ENCODE measurements around the gene SLC35F3. TPM values are rescaled to one million over a fixed set of nuclear protein-coding genes. Genes with fewer than 3 reads are reported as not detected.
"Not testable (repeated sequence)": the region's sequence is repeated elsewhere in the genome, so short reads cannot be mapped to it uniquely, and the experiment has no call there.

Gene SLC35F3
- total RNA-seq, 1 donor from 2014 or later, result 1.6 TPM

DNA sequence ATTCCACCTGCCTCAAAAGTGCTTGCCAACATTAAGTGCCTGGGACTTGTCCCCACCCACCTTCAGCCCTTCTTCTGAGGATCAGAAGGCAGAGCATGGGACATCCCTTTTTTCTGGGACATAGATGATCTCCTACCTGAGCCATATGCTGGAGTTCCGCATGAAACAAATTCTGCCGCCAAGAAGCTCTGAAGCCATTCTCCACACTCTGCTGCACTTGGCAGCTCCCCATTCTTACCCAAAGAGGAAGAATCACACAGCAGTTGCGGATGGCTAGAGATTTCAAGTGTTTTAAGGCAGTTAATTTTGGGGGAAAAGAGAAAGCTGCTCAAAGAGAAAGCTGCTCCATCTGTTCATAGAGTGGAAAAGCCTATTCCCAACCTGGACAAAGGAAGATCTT is 271.5 kb downstream of the SLC35F3 start:
- no peak for DNase-seq (ENCODE audit: low read depth)
- H3K4me3 ChIP-seq (ENCODE audit: low read depth, low read length), result no peak overlapping the region
- TF ChIP-seq CTCF (conservative IDR thresholded peaks at IDR 0.05; ENCODE audit: low read depth, low read length), result no peak

GRCh38 chr1:234176847-234177246 is 272.4 kb downstream of the SLC35F3 start:
- not testable (repeated sequence) for DNase-seq (ENCODE audit: low read depth); H3K4me3 ChIP-seq (ENCODE audit: low read depth, low read length)

GRCh38 chr1:234185438-234185837 is 281.0 kb downstream of the SLC35F3 start:
- TF ChIP-seq CTCF (conservative IDR thresholded peaks at IDR 0.05; ENCODE audit: low read depth, low read length), result no peak
- no peak for DNase-seq (ENCODE audit: low read depth)
- no peak overlapping the region for H3K4me3 ChIP-seq (ENCODE audit: low read depth, low read length)

DNA sequence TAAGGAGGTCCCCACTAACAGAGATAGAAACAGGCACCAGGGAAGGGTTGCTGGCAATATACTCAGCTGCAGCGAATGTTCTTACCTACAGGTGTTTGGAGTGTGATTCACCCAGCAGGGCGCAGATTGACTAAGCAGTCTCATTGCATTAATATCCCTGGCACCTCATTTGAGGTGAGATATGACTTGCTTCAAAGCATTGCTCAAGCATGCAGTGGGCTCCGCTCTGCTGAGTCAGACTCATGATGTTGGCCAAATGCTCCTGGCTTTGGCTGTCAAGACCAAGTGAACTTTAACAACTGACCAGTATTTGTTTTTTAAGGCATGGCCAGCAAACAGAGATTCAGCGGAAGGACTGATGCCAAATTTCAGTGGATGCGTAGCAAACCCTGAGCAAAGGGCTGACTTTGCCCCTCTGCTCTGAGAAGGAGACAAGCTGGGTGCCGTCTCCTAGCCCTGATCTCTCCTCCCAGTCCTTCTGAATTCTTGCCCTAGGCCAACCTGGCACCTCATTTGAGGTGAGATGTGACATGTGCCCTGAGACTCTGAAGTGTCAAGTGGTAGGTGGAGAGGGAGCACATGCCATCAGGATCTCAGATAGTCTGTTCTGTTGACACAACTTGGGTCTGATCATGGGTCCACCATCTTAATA is 281.7 kb downstream of the SLC35F3 start:
- no peak overlapping the region for H3K4me3 ChIP-seq (ENCODE audit: low read depth, low read length)
- peak; percentile 7 for TF ChIP-seq CTCF (conservative IDR thresholded peaks at IDR 0.05; ENCODE audit: low read depth, low read length)
- DNase-seq (ENCODE audit: low read depth), result peak; percentile 94

DNA sequence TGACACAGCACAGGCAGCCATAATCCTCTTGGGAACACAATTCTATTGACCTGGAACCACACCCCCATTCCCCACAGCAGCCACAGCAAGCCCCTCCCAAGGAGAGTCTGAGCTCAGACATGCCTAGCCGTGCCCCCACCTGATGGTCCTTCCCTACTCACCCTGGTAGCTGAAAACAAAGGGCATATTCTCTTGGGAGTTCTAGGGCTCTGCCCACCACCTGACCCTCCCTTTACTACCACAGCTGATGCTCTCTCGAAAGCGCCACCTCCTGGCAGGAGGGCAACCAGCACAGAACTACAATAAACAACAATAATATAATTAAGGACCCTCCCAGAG is 283.9 kb downstream of the SLC35F3 start:
- TF ChIP-seq CTCF (conservative IDR thresholded peaks at IDR 0.05; ENCODE audit: low read depth, low read length), result peak; percentile 51
- no peak overlapping the region for H3K4me3 ChIP-seq (ENCODE audit: low read depth, low read length)
- no peak for DNase-seq (ENCODE audit: low read depth)

DNA sequence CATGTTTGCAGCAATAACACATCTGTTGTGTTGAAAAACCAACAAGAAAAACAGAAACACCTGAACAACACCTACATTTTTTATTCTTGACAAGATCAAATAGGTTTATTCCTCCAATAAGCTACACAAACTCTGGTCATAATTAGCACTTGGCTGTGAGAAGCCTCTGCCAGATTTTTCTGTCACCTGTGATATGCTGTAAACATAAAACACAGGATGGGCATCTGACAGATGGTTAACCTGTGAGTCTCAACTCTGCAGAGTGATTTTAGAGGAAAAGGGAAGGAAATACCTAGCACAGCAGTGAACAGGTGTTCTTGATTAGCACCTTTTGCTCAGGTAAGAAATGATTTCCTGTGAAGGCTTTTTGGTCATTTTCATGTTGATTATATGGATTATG is 293.4 kb downstream of the SLC35F3 start:
- no peak overlapping the region for H3K4me3 ChIP-seq (ENCODE audit: low read depth, low read length)
- no peak for TF ChIP-seq CTCF (conservative IDR thresholded peaks at IDR 0.05; ENCODE audit: low read depth, low read length)
- DNase-seq (ENCODE audit: low read depth), result no peak

GRCh38 chr1:234199476-234200127 is 295.1 kb downstream of the SLC35F3 start:
- DNase-seq (ENCODE audit: low read depth), result no peak
- no peak for TF ChIP-seq CTCF (conservative IDR thresholded peaks at IDR 0.05; ENCODE audit: low read depth, low read length)
- no peak overlapping the region for H3K4me3 ChIP-seq (ENCODE audit: low read depth, low read length)
